Measurements from ENCODE around the gene CDC42BPB. TPM values are rescaled to one million over a fixed set of nuclear protein-coding genes. Genes with fewer than 3 reads are reported as not detected.

Gene CDC42BPB
- total RNA-seq, 1 donor from 2014 or later = 102 TPM

- ATAC-seq (no peak), DNase-seq (no peak)
- Histone ChIP-seq H3K9me3 (no peaks in the 10 kb centered on the region), H3K36me3 (no peaks in the 10 kb centered on the region), H3K27me3 (peaks cover 1% of the 10 kb centered on the region), H3K27ac (no peak overlapping the region), H3K4me3 (no peak overlapping the region), H3K4me1 (no peaks in the 10 kb centered on the region)
- intact Hi-C loops (cut with DNase I) = no loop called here
- no peak for TF ChIP-seq CTCF (IDR thresholded peaks at IDR 0.05)
These were observed 140.3 kb downstream of the CDC42BPB start for GRCh38 chr14:102917056-102917385.

- H3K27ac ChIP-seq = no peak overlapping the region
- no peaks in the 10 kb centered on the region for H3K4me1 ChIP-seq
- H3K27me3 ChIP-seq = no peaks in the 10 kb centered on the region
- intact Hi-C loops (cut with DNase I) = no loop called here
- ATAC-seq = no peak
- H3K9me3 ChIP-seq = no peaks in the 10 kb centered on the region
- no peak for DNase-seq
- no peaks in the 10 kb centered on the region for H3K36me3 ChIP-seq
- no peak for TF ChIP-seq CTCF (IDR thresholded peaks at IDR 0.05)
- H3K4me3 ChIP-seq = no peak overlapping the region
These were observed 140.8 kb downstream of the CDC42BPB start for GRCh38 chr14:102916347-102917055.

- ATAC-seq (no peak), DNase-seq (no peak)
- no peaks in the 10 kb centered on the region for H3K36me3 ChIP-seq
- no peak for TF ChIP-seq CTCF (IDR thresholded peaks at IDR 0.05)
- H3K9me3 ChIP-seq = no peaks in the 10 kb centered on the region
- H3K27ac ChIP-seq = no peak overlapping the region
- intact Hi-C loops (cut with DNase I) = no loop called here
- no peak overlapping the region for H3K4me3 ChIP-seq
- H3K4me1 ChIP-seq = no peaks in the 10 kb centered on the region
- no peaks in the 10 kb centered on the region for H3K27me3 ChIP-seq
These were observed 141.8 kb downstream of the CDC42BPB start for GRCh38 chr14:102915292-102916110.

- intact Hi-C loops (cut with DNase I) = no loop called here
- no peak overlapping the region for H3K27ac ChIP-seq
- no peak for TF ChIP-seq CTCF (IDR thresholded peaks at IDR 0.05)
- H3K36me3 ChIP-seq = no peaks in the 10 kb centered on the region
- H3K4me1 ChIP-seq = no peaks in the 10 kb centered on the region
- H3K9me3 ChIP-seq = no peaks in the 10 kb centered on the region
- ATAC-seq (no peak), DNase-seq (peak; percentile 62)
- H3K4me3 ChIP-seq = no peak overlapping the region
- H3K27me3 ChIP-seq = no peaks in the 10 kb centered on the region
These were observed 142.7 kb downstream of the CDC42BPB start for GRCh38 chr14:102914474-102915291.

GRCh38 chr14:102913341-102914211 is 143.8 kb downstream of the CDC42BPB start:
- TF ChIP-seq CTCF (IDR thresholded peaks at IDR 0.05) = no peak
- H3K36me3 ChIP-seq = no peaks in the 10 kb centered on the region
- H3K27me3 ChIP-seq = no peaks in the 10 kb centered on the region
- no peak for DNase-seq
- H3K4me1 ChIP-seq = no peaks in the 10 kb centered on the region
- no peak for ATAC-seq
- H3K9me3 ChIP-seq = no peaks in the 10 kb centered on the region
- no peak overlapping the region for H3K27ac ChIP-seq
- no peak overlapping the region for H3K4me3 ChIP-seq
- intact Hi-C loops (cut with DNase I) = no loop called here

Measured in upper lobe of right lung (tissue), 1 donor.